ENCODE data around the gene SP140L.

- TF ChIP-seq, protein P1, sequence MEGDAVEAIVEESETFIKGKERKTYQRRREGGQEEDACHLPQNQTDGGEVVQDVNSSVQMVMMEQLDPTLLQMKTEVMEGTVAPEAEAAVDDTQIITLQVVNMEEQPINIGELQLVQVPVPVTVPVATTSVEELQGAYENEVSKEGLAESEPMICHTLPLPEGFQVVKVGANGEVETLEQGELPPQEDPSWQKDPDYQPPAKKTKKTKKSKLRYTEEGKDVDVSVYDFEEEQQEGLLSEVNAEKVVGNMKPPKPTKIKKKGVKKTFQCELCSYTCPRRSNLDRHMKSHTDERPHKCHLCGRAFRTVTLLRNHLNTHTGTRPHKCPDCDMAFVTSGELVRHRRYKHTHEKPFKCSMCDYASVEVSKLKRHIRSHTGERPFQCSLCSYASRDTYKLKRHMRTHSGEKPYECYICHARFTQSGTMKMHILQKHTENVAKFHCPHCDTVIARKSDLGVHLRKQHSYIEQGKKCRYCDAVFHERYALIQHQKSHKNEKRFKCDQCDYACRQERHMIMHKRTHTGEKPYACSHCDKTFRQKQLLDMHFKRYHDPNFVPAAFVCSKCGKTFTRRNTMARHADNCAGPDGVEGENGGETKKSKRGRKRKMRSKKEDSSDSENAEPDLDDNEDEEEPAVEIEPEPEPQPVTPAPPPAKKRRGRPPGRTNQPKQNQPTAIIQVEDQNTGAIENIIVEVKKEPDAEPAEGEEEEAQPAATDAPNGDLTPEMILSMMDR (IDR thresholded peaks at IDR 0.05), result no peak
- TF ChIP-seq RXRA (IDR thresholded peaks at IDR 0.05; ENCODE audit: borderline replicate concordance, low read depth) (no peak), POLR2AphosphoS5 (IDR thresholded peaks at IDR 0.05; ENCODE audit: low read depth, low read length) (no peak), USF1 (IDR thresholded peaks at IDR 0.05; ENCODE audit: borderline replicate concordance, low read depth) (no peak), TAF1 (IDR thresholded peaks at IDR 0.05; ENCODE audit: borderline replicate concordance, low read depth, low read length) (no peak), IRF3 (IDR thresholded peaks at IDR 0.05; ENCODE audit: low read depth, low read length) (no peak), YY1 (IDR thresholded peaks at IDR 0.05; ENCODE audit: low read depth) (no peak)
These were observed 31.8 kb upstream of the SP140L start for GRCh38 chr2:230295192-230295591.

All from SK-N-SH (cell line).